IMR-90 (cell line): ENCODE measurements around the gene CALY. TPM values are rescaled to one million over a fixed set of nuclear protein-coding genes. Genes with fewer than 3 reads are reported as not detected.

Experiments
- ATAC-seq: fragments of 200-7000 bp; cut with Tn5 transposase; 2 replicates; pipeline ENCODE4 v1.9.1; 2020; ENCODE audit warnings: low read depth, mild to moderate bottlenecking, moderate library complexity
- BruUV-seq: library from RNA; stranded (reverse); fragments of 400-500 nt; replicated peaks from 2 replicates; lab custom pipeline; 2021; lab: Mats Ljungman, UMichigan
- CTCF ChIA-PET: fragments of 300-600 bp; formaldehyde crosslinking; extraction: SDS; loops from one replicate; lab custom pipeline; 2021; ENCODE audit warnings: antibody characterized with exemption; lab: Yijun Ruan, JAX
- POLR2A ChIA-PET: fragments of 300-600 bp; sonication (Branson Sonifier 250); formaldehyde crosslinking; loops from one replicate; lab custom pipeline; 2022; ENCODE audit warnings: antibody characterized with exemption; ENCODE audit not compliant: unreplicated experiment; lab: Charles Lee
- DNase-seq: peaks from one replicate; pipeline ENCODE4 v3.0.0; 2013
- H2AFZ ChIP-seq: replicated peaks from 2 replicates; pipeline ENCODE3; 2013; ENCODE audit warnings: low read length, mild to moderate bottlenecking; ENCODE audit not compliant: poor library complexity
- H2AK5ac ChIP-seq: 2 replicates; pipeline ENCODE4 v1.6.1; 2013; ENCODE audit warnings: low read depth, low read length, inconsistent platforms
- H2AK9ac ChIP-seq: replicated peaks from 2 replicates; pipeline ENCODE3; 2013; ENCODE audit warnings: mild to moderate bottlenecking, low read depth, low read length, moderate library complexity; ENCODE audit not compliant: poor library complexity
- H2BK120ac ChIP-seq: 2 replicates; pipeline ENCODE4 v1.6.1; 2013; ENCODE audit warnings: low read depth, low read length, inconsistent platforms
- H2BK15ac ChIP-seq: 3 replicates; pipeline ENCODE4 v1.6.1; 2013; ENCODE audit warnings: low read depth, low read length, inconsistent platforms
- H2BK20ac ChIP-seq: 2 replicates; pipeline ENCODE4 v1.6.1; 2013; ENCODE audit warnings: low read depth, mild to moderate bottlenecking, inconsistent platforms, low read length, moderate library complexity
- H2BK5ac ChIP-seq: 2 replicates; pipeline ENCODE4 v1.6.1; 2013; ENCODE audit warnings: mild to moderate bottlenecking, low read depth, low read length, inconsistent platforms; ENCODE audit not compliant: poor library complexity, severe bottlenecking
- H3K14ac ChIP-seq: replicated peaks from 2 replicates; pipeline ENCODE4 v1.6.1; 2013; ENCODE audit warnings: low read depth, low read length, inconsistent platforms
- H3K18ac ChIP-seq: 2 replicates; pipeline ENCODE4 v1.6.1; 2013; ENCODE audit warnings: low read depth, low read length, control low read depth
- H3K23ac ChIP-seq: 2 replicates; pipeline ENCODE4 v1.6.1; 2013; ENCODE audit warnings: low read depth, low read length, inconsistent platforms
- H3K27ac ChIP-seq: 2 replicates; pipeline ENCODE4 v1.5.1; 2013; ENCODE audit warnings: mild to moderate bottlenecking, control low read depth, low read length; ENCODE audit not compliant: insufficient read depth
- H3K27me3 ChIP-seq: 2 replicates; pipeline ENCODE4 v1.6.1; 2013; ENCODE audit warnings: low read length; ENCODE audit not compliant: control insufficient read depth, insufficient read depth
- H3K36me3 ChIP-seq: 2 replicates; pipeline ENCODE4 v1.6.1; 2013; ENCODE audit warnings: low read length, mixed read lengths; ENCODE audit not compliant: control insufficient read depth, insufficient read depth
- H3K4ac ChIP-seq: 2 replicates; pipeline ENCODE4 v1.6.1; 2013; ENCODE audit warnings: low read depth, low read length, inconsistent platforms
- H3K4me1 ChIP-seq: 2 replicates; pipeline ENCODE4 v1.6.1; 2013; ENCODE audit warnings: low read length, mixed read lengths; ENCODE audit not compliant: control insufficient read depth, insufficient read depth
- H3K4me2 ChIP-seq: 2 replicates; pipeline ENCODE4 v1.6.1; 2013; ENCODE audit warnings: low read depth, mild to moderate bottlenecking, control low read depth, low read length, moderate library complexity
- H3K4me3 ChIP-seq: 2 replicates; pipeline ENCODE4 v1.5.1; 2013; ENCODE audit warnings: low read depth, mild to moderate bottlenecking, control low read depth, low read length, moderate library complexity; ENCODE audit not compliant: insufficient read depth
- H3K56ac ChIP-seq: 2 replicates; pipeline ENCODE4 v1.6.1; 2013; ENCODE audit warnings: low read length, inconsistent platforms; ENCODE audit not compliant: insufficient read depth; ENCODE audit errors: extremely low read depth
- H3K79me1 ChIP-seq, 2 experiments: 2 replicates each; pipeline ENCODE4 v1.6.1; 2013; ENCODE audit warnings: low read length in 2 of 2, inconsistent platforms in 1 of 2, low read depth in 1 of 2
- H3K9ac ChIP-seq: 2 replicates; pipeline ENCODE4 v1.6.1; 2013; ENCODE audit warnings: low read depth, low read length, control low read depth
- H3K9me1 ChIP-seq: 2 replicates; pipeline ENCODE4 v1.6.1; 2013; ENCODE audit warnings: low read length, inconsistent platforms; ENCODE audit not compliant: insufficient read depth
- H3K9me3 ChIP-seq: 2 replicates; pipeline ENCODE4 v1.6.1; 2013; ENCODE audit warnings: low read length; ENCODE audit not compliant: control insufficient read depth, insufficient read depth
- H4K20me1 ChIP-seq: 2 replicates; pipeline ENCODE4 v1.6.1; 2013; ENCODE audit warnings: low read length, inconsistent platforms; ENCODE audit not compliant: insufficient read depth
- H4K5ac ChIP-seq: 2 replicates; pipeline ENCODE4 v1.6.1; 2013; ENCODE audit warnings: mild to moderate bottlenecking, low read depth, low read length, control low read depth
- H4K8ac ChIP-seq, 2 experiments: 2 replicates each; pipeline ENCODE4 v1.6.1; 2013; ENCODE audit warnings: low read depth in 2 of 2, low read length in 2 of 2, control low read depth in 1 of 2, inconsistent platforms in 1 of 2
- H4K91ac ChIP-seq: 2 replicates; pipeline ENCODE4 v1.6.1; 2013; ENCODE audit warnings: low read depth, low read length, inconsistent platforms; ENCODE audit not compliant: insufficient read depth
- USF2 ChIP-seq: fragments of 150-350 bp; IDR thresholded peaks from 2 replicates; pipeline ENCODE4 v1.6.1; 2017; ENCODE audit warnings: mild to moderate bottlenecking, antibody characterized with exemption, low read length, low read depth
- WGBS, 2 experiments: methylation state at CpG; one replicate each; pipeline versions ENCODE4 v1.1.5 to v1.1.7; 2013; ENCODE audit warnings: missing lambda C conversion rate in 2 of 2; ENCODE audit not compliant: insufficient read length in 1 of 2; ENCODE audit errors: extremely low coverage in 2 of 2; 5-methylcytosine and 5-hydroxymethylcytosine counted together
- dilution Hi-C: fragments of 300-500 bp; cut with HindIII; formaldehyde crosslinking; loops from one replicate; pipeline ENCODE4 v1.14.3; 2018; ENCODE audit warnings: low sequenced_read_pairs; ENCODE audit not compliant: unreplicated experiment
- in situ Hi-C: fragments of 300-500 bp; cut with MboI; formaldehyde crosslinking; loops from 3 replicates; pipeline ENCODE4 v1.14.3; 2019; ENCODE audit warnings: low sequenced_read_pairs, inconsistent platforms, mixed read lengths
- intact Hi-C: fragments of 100-400 bp; cut with micrococcal nuclease; formaldehyde crosslinking; loops from 2 replicates; pipeline ENCODE4 v1.10.0; 2022
- polyA plus RNA-seq, 3 experiments: library from polyadenylated mRNA; depleted of rRNA; stranded (reverse); fragments of >200 nt; gene quantifications; 2 replicates each; pipeline ENCODE4 v1.2.3, GENCODE V29; 2012; ENCODE audit warnings: low replicate concordance in 1 of 3
- total RNA-seq: library from RNA; depleted of rRNA; stranded (reverse); fragments of >200 nt; gene quantifications from 2 replicates; pipeline ENCODE4 v1.2.3, GENCODE V29; 2012

Gene CALY
- total and polyA plus RNA-seq, 2 of the 4 experiments (the other 2 are of a cell fraction): 0.34 TPM; not detected in 1

- no peak overlapping the region for H3K9ac ChIP-seq
- CTCF ChIA-PET: no interaction called here
- POLR2A ChIA-PET: no interaction called here
- H3K23ac ChIP-seq: no peak overlapping the region
- no peak overlapping the region for H2AK5ac ChIP-seq
- no peak overlapping the region for H2BK120ac ChIP-seq
- H2BK15ac ChIP-seq: no peak overlapping the region
- H3K4me1 ChIP-seq: no peaks in the 10 kb centered on the region
- H2AFZ ChIP-seq: no peak overlapping the region
- intact Hi-C loops (no loop called here), in situ Hi-C loops (no loop called here), dilution Hi-C loops (no loop called here)
- BruUV-seq: no TSS peak
- H3K27me3 ChIP-seq: no peaks in the 10 kb centered on the region; the same call in 1 of the 2 replicates
- no peak overlapping the region for H3K14ac ChIP-seq
- H3K27ac ChIP-seq: no peak overlapping the region
- H3K4me2 ChIP-seq: no peak overlapping the region
- H4K8ac ChIP-seq: no peak overlapping the region
- no peak overlapping the region for H2AK9ac ChIP-seq
- H3K79me1 ChIP-seq: no peaks in the 10 kb centered on the region
- no peak for ATAC-seq
- H2BK20ac ChIP-seq: no peak overlapping the region
- no peak overlapping the region for H4K5ac ChIP-seq
- H4K20me1 ChIP-seq: no peaks in the 10 kb centered on the region
- no peak overlapping the region for H4K91ac ChIP-seq
- WGBS, 2 experiments: no CpG with 5 or more reads among the region's 7 CpGs
- no peak overlapping the region for H2BK5ac ChIP-seq
- DNase-seq: no peak
- H3K18ac ChIP-seq: no peak overlapping the region
- H3K4me3 ChIP-seq: no peak overlapping the region
- peaks cover 8% of the 10 kb centered on the region; the same call in 1 of the 2 replicates for H3K36me3 ChIP-seq
- H3K56ac ChIP-seq: no peak overlapping the region
- TF ChIP-seq USF2: no peak
- H3K9me3 ChIP-seq: no peaks in the 10 kb centered on the region
- no peak overlapping the region for H3K4ac ChIP-seq
- H3K9me1 ChIP-seq: peaks cover 3% of the 10 kb centered on the region; the same call in 1 of the 2 replicates
These were observed 20.0 kb downstream of the CALY start for GRCh38 chr10:133316732-133317131.
